Germinal center (tissue), 1 donor: Measurements from ENCODE around the gene CARD19.

Experiments used
- DNase-seq: peaks from one replicate; pipeline ENCODE4 v3.0.0; 2012; ENCODE audit warnings: mixed read lengths, low spot score

Gene CARD19, protein sequence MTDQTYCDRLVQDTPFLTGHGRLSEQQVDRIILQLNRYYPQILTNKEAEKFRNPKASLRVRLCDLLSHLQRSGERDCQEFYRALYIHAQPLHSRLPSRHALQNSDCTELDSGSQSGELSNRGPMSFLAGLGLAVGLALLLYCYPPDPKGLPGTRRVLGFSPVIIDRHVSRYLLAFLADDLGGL

DNA sequence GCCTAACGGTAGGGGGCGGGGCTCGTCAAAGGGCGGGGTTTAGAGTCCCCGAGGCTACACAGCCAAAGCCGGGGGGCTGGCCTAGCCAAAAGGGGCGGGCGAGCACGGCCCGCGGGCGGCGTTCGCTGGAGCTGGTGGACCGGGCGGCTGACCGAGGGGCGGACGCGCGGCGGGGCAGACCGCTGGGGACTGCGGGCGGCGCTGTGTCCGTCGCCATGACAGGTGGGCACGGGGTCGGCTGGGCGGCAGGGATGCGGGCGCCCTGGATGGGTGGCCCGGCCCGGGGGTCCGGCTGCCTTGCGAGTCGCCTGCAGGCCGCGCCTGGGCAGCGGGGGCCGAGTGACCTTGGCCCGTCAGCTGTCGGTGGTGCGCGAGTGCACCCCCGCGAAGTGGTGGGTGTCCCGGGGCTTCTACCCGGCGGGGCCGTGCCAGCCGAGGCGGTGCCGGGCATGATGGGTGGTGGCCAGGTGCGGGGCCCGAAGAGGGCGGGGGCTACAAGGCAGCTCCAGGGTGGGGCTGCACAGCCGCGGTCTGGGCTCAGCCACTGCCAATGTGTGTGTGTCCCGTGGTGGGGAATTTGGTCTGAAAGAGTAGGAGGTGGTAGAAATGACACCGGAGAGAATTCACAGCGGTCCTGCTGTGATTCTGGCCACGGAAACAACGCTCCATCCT is at the start of gene CARD19:
CARD19 (plus strand) TSS at position 87 of the 672 bp plus-strand sequence; CDS start at position 216, 129 bp downstream.
- peak; percentile 63 for DNase-seq

DNA sequence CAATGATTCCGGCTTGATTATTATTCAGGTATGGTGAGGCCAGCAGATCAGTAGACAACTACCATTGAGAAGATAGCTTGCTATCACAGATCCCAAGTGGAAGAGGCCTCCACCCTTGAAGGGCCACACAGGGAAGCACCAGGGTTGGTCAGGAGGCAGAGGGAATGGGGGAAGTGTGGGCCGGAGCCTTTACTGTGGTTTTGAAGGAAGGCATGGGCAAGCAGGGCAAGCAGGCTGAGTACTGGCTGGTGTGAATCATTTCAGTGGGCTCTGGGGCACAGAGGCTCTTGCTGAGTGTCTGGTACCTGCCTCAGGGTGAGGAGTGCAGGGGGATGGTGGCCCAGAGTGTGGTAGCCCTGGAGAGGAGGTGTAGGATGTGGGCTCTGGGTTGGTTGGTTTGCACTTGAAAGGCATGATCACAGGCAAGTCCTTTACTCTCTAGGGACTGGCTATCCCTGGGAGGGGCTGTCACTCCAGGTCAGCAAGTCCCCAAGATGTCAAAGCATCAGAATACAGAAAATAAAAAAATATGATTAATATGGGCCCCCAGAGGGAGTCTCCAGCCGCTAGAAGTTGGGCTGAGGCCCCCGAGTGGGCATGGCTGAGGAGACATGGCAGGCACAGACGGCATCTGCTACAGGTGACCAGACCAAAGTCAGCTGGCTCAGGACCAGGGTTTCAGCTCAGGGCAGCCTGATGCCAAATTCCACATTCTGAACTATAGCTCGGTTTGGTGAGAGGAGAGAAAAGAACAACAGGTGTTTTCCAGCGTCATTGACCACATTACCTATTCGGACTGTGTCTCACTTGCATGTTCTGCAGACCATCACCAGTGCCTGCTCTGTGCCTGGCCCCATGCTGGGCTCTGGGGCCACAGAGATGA is 47.2 kb upstream of the CARD19 start:
- DNase-seq: no peak

GRCh38 chr9:93049491-93049890 is 46.5 kb upstream of the CARD19 start:
- no peak for DNase-seq

DNA sequence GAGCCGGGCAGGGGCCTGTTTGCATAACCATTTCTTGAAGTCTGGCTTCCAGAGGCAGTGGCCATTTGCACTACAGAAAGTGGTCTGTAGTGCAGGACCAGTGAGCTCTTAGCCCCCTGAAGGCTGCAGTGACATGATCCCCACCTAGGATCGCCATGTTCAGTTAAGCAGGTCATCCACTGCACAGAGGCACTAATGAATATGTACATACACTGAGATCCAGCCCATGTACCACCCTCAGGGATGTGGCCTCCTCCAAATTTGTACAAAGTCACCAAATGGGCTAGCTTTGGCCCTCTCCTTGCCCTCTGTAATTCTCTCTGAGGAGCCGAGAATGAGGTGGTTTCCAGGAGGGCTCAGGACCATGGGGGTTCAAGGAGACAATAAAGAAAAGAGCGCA is 45.8 kb upstream of the CARD19 start:
- no peak for DNase-seq

DNA sequence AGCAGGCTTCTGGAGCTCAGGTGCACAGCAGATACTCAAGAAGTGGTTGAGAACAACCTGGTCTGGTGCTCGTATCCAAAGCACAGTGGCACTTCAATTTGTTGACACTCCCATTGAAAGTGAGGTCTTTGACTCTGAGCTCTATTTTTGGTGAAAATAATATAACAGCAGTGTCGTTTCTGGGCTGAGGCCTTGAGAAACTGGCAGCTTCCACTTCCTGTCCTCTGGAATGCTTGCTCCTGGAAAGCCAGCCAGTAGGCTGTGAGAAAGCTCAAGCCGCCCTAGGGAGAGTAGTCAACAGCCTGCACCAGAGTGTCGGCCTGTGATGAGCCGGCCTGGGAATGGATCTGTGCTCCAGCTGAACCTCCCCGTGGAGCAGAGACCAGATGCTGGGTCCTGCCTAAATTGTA is 44.3 kb upstream of the CARD19 start:
- DNase-seq: no peak

DNA sequence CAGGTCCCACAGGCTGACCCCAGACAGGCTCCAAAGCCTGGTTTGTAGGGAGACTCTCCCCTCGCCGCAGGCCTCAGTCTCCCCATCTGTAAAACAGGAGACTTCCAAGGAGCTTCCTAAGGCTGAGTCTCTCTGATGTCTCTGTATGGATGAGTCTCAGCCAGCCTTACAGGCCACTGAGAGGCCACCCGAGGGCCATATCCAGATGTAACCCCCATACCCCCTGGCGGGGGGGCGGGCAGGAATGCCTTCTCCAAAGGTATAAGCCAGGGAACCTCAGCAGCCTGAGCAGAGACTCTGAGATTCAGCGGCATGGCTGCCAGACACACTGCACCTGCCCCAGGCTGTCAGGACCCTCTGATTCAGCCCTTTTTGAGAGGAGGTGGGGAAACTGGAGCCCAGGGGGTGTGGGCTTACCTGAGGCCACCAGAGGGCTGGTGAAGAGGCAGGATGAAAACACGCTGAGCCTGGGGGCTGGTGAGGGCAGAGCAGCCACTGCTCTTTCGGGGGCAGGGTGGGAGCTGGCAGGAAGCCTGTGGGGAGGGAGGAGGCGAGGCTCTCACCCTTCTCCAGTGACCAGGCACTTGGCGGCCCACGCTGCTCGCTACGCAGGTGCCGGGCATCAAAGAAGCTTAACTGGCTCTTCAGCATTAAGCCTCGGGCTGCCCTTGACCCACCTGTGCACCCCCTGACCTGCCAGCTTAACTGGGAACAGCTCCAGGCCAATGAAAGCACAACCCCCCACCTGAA is 43.1 kb upstream of the CARD19 start:
- no peak for DNase-seq

GRCh38 chr9:93053781-93054331 is 42.2 kb upstream of the CARD19 start:
- no peak for DNase-seq

DNA sequence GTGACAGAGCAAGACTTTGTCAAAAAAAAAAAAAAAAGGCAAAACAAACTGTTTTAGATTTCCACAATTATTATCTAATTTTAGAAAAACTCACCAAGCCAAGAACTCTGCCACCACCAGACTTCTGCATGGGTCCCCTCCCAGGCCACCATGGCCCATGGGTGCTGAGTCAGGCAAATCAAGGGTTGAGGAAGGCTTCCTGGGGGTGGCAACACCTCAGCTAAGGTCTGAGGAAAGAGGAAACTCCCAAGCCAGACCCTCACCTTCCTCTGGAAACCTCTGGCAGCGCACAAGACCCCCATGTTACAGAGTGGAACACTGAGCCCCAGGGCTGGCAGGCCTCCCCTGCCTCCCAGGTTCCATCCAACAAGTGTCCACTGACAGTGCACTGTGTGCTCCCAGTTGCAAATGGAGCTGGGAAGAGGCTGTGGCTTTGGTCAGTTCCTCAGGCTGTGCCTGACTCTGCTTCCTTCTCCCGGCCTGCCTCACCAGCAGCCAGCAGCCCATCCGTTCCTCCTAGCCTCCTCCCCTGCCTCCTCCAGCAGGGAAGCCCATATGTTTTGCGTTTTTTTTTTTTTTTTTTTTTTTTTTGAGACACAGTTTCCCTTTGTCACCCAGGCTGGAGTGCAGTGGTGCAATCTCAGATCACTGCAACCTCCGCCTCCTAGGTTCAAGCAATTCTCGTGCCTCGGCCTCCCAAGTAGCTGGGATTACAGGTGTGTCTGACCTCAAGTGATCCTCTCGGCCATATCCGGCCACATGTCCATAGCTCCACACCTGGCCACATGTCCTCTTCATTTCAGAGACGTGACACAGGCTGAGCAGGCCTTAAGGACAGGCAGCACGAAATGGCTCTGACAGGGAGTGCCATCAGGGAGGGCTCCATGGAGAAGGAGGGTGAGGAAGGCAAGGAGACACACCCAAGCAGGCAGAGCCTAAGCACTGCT is 41.0 kb upstream of the CARD19 start:
- no peak for DNase-seq

GRCh38 chr9:93057042-93057702 is 38.8 kb upstream of the CARD19 start:
- DNase-seq: no peak

DNA sequence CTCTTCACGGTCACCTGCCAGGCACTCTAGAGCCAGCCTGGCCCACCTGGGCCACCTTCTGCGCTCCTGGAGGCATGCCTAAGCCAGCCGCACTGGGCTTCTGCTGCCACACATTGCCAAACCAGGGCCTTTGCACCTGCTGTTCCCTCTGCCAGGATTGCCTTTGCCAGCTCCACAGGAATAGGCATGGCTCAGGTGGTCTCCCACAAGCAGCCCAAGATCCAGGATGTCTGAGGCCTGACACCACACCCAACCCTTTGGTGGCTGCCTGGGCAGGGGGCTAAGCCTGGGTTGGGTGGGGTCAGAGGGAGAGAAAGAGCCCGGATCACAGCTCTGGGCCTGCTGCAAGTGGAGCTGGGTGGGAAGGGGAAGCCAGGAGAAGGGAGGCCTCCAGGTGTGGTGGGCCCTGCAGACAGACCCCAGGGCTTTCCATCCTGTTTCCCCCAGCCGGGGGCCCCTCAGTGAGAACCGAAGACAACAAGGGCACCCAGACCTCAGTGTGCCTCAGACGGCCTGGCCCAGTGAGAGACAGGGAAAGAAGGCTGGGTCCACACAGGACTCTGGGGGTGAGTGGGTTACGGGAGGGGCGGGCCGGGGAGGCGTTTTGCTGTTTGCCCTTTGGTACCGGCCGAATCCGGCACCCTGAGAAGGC is 38.2 kb upstream of the CARD19 start:
- no peak for DNase-seq

DNA sequence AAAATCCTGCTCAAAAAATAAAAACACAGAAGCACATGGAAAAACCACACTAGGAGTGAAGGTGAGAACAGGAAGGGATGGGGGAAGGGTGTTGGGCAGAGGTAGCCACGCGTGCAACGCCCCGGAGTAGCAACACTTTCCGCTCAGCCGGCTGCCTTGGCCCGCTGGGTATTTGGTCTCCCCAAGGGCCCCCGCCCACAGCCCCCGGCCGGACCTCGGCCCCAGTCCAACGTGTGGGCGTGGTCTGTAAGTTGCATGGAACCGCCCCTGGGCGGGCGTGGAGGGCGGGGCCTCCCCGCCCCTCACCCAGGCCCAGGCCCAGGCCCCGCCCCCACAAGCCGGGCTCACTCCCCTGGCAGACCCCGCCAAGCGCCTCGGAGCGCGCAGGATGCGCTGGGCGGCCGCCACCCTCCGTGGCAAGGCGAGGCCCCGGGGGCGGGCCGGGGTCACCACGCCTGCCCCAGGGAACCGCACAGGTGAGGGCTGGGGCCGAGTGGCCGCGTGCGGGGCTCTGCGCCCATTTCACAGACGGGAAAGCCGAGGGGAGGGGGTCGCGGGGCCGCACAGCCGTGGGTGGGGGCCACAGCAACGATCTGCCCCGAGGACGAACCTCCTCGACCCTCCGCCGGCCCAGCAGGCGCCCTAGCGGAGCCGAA is 37.5 kb upstream of the CARD19 start, which contains the start of gene SUSD3:
SUSD3 (plus strand) TSS at position 347 of the 656 bp plus-strand sequence; CDS start at position 389, 42 bp downstream.
- DNase-seq: peak; percentile 90

DNA sequence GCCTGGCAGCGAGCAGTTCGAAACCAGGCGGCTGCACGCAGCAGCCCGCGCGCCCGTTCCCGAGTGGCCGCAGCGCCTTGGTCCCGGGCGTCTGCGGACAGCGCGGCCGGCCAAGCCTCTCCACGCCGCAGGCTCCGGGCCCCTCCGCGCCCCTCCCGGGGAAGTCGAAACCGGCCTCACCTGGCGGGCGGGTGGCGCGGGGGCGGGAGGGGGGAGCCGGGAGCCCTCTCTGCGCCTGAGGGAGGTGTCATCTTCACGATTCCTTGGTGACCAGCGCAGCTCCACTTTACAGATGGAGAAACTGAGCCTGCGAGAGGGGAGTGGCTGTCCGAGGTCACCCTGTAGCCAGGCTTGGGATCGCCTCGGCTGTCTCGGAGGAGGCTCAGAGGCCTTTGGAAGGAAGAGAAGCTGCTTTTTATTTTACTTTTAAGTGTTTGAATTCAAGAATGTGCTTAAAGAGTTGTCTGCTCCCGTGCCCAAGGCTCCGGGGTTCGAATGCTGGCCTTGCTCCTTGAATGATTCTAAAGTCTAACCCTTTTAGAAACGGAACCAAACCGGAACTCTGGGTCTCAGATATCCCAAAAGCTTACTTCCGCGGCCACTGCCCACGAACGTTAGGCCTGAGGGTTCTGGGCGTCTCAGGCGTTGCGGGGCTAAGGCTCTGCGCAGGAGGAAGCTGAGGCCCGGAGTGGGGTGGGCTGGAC is 36.9 kb upstream of the CARD19 start:
- DNase-seq: peak; percentile 57

- DNase-seq: no peak
Measured at GRCh38 chr9:93059715-93060578, 36.1 kb upstream of the CARD19 start.

- no peak for DNase-seq
Measured at GRCh38 chr9:93060746-93061259, 35.2 kb upstream of the CARD19 start.

GRCh38 chr9:93061260-93061751 is 34.7 kb upstream of the CARD19 start:
- no peak for DNase-seq

DNA sequence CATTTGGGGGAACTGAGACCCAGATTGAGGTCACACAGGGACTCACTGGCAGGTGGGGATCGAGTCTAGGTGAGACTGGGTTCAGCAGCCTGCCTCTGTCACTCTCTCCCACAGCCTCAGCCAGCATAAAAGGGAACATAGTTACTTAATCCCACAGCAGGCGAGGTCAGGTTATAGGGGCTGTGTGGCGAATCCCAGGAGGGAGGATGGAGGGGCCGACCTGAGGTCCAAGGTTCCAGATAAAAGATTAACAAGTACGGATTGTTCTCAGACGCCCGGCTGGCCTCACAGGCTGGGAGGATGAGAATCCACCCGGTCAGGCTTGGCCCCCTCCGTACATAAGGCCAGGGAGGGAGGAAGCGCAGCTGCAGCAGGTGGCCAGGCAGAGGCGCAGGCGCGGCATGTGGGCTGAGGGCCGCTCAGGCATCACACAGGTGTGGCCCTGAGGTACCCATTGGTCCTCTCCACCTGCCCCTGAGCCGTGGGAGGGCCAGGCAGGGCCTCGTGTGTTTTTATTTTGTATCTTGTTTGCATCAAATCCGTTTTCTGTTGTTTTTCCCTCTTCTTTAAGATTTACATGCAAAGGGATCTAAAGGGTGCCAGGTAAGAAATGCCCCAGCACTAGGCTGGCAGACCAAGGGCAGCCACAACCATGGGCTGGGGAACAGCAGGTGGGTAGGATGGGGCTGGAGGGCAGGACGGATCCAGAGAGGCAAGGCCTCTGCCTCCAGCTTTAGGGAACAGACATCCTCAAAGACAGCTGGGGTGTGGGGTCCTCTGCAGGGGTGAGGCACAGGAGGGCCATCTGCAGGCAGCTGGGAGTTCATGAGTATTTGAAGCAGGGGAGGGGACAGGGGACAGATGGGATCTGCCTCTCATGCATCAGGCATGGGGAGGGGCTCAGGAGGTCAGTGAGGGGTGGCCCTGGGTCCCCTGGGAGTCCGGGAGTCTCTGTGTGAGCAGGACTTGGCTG is 33.9 kb upstream of the CARD19 start:
- peak; percentile 91 for DNase-seq
